Endothelial cell of umbilical vein (primary cell): ENCODE results near the gene DHX35. TPM values are rescaled to one million over a fixed set of nuclear protein-coding genes. Genes with fewer than 3 reads are reported as not detected.

Experiments
- BruUV-seq: library from RNA; stranded (reverse); fragments of 400-500 nt; replicated peaks from 2 replicates; lab custom pipeline; 2021; lab: Mats Ljungman, UMichigan
- CTCF ChIA-PET: fragments of 300-600, 350-600 bp; sonication (Branson Sonifier 250); formaldehyde crosslinking; loops from one replicate; lab custom pipeline; 2021; ENCODE audit warnings: antibody characterized with exemption, inconsistent platforms; lab: Charles Lee
- POLR2A ChIA-PET: fragments of 300-600, 350-600 bp; sonication (Branson Sonifier 250); formaldehyde crosslinking; loops from one replicate; lab custom pipeline; 2021; ENCODE audit warnings: antibody characterized with exemption, inconsistent platforms; lab: Charles Lee
- DNase-seq: peaks from one replicate; pipeline ENCODE4 v3.0.0-alpha.2; 2011; ENCODE audit warnings: low read depth, low spot score
- FAIRE-seq: peaks from 2 replicates; lab custom pipeline; 2011; peaks lifted over from hg19 to GRCh38; lab: Jason Lieb, UNC
- H2AFZ ChIP-seq: 2 replicates; pipeline ENCODE4 v1.6.0; 2012; ENCODE audit warnings: low read depth, low read length, control low read depth, inconsistent platforms
- H3K27ac ChIP-seq: 2 replicates; pipeline ENCODE4 v1.5.1; 2011; ENCODE audit warnings: low read depth, mild to moderate bottlenecking, control low read depth, low read length, moderate library complexity; ENCODE audit not compliant: insufficient read depth
- H3K27me3 ChIP-seq, 2 experiments: 2 replicates each; pipeline versions ENCODE4 v1.6.0 to v1.6.1; 2011; ENCODE audit warnings: low read length in 2 of 2, mixed read lengths in 1 of 2; ENCODE audit not compliant: control insufficient read depth in 2 of 2, insufficient read depth in 2 of 2
- H3K36me3 ChIP-seq, 2 experiments: 2 replicates in 1 of 2; 3 replicates in 1 of 2; pipeline ENCODE4 v1.5.1; 2011; ENCODE audit warnings: low read length in 2 of 2, mild to moderate bottlenecking in 1 of 2, moderate library complexity in 1 of 2; ENCODE audit not compliant: control insufficient read depth in 2 of 2, insufficient read depth in 2 of 2; ENCODE audit errors: extremely low read depth in 1 of 2
- H3K4me1 ChIP-seq: 3 replicates; pipeline ENCODE4 v1.5.1; 2011; ENCODE audit warnings: mild to moderate bottlenecking, low read length; ENCODE audit not compliant: control insufficient read depth, insufficient read depth; ENCODE audit errors: extremely low read depth
- H3K4me2 ChIP-seq: 2 replicates; pipeline ENCODE4 v1.6.1; 2011; ENCODE audit warnings: low read length, control low read depth, mixed read lengths; ENCODE audit not compliant: insufficient read depth
- H3K4me3 ChIP-seq, 3 experiments: fragments of 200-600 bp in 1 of 3; sonication (generic), shearing (Covaris generic) in 1 of 3; replicated peaks in 1 of 3; 2 replicates each; pipeline ENCODE4 v1.5.1; 2011 to 2016; ENCODE audit warnings: control low read depth in 3 of 3, low read length in 3 of 3, mild to moderate bottlenecking in 2 of 3, inconsistent platforms in 1 of 3, low read depth in 1 of 3, moderate library complexity in 1 of 3; ENCODE audit not compliant: insufficient read depth in 1 of 3
- H3K79me2 ChIP-seq: 2 replicates; pipeline ENCODE4 v1.6.0; 2012; ENCODE audit warnings: low read length, inconsistent platforms; ENCODE audit not compliant: control insufficient read depth, insufficient read depth
- H3K9ac ChIP-seq: replicated peaks from 2 replicates; pipeline ENCODE3; 2011; ENCODE audit warnings: low read length, control low read depth; ENCODE audit not compliant: insufficient read depth; ENCODE audit errors: extremely low read depth
- H3K9me1 ChIP-seq: replicated peaks from 3 replicates; pipeline ENCODE4 v1.6.0; 2011; ENCODE audit warnings: mild to moderate bottlenecking, low read length; ENCODE audit not compliant: control insufficient read depth, insufficient read depth; ENCODE audit errors: extremely low read depth
- H3K9me3 ChIP-seq: replicated peaks from 2 replicates; pipeline ENCODE4 v1.5.1; 2012; ENCODE audit warnings: low read length, inconsistent platforms; ENCODE audit not compliant: control insufficient read depth, insufficient read depth
- H4K20me1 ChIP-seq: replicated peaks from 2 replicates; pipeline ENCODE3; 2011; ENCODE audit warnings: mild to moderate bottlenecking, low read length; ENCODE audit not compliant: control insufficient read depth, insufficient read depth; ENCODE audit errors: extremely low read depth
- EZH2 ChIP-seq: IDR thresholded peaks from 2 replicates; pipeline ENCODE4 v1.6.1; 2012; ENCODE audit warnings: borderline replicate concordance, low read depth, mild to moderate bottlenecking, moderate library complexity, low read length, inconsistent platforms; ENCODE audit not compliant: severe bottlenecking
- FOS ChIP-seq: IDR thresholded peaks from 2 replicates; pipeline ENCODE4 v1.6.1; 2011; ENCODE audit warnings: mild to moderate bottlenecking, low read length, moderate library complexity, borderline replicate concordance; ENCODE audit not compliant: insufficient read depth
- GATA2 ChIP-seq: IDR thresholded peaks from 2 replicates; pipeline ENCODE4 v1.7.0; 2011; ENCODE audit warnings: low read depth, mild to moderate bottlenecking, moderate library complexity, mixed read lengths, low read length; ENCODE audit not compliant: insufficient read length, insufficient read depth
- JUN ChIP-seq: IDR thresholded peaks from 2 replicates; pipeline ENCODE4 v1.6.1; 2011; ENCODE audit warnings: borderline replicate concordance, low read depth; ENCODE audit not compliant: insufficient read length, insufficient read depth
- MAX ChIP-seq: IDR thresholded peaks from 2 replicates; pipeline ENCODE4 v1.6.1; 2011; ENCODE audit not compliant: insufficient read depth, insufficient read length
- MYC ChIP-seq: IDR thresholded peaks from one replicate; pipeline ENCODE4 v1.6.1; 2011; ENCODE audit warnings: mild to moderate bottlenecking, low read depth, low read length
- POLR2A ChIP-seq: IDR thresholded peaks from 2 replicates; pipeline ENCODE4 v1.6.1; 2012; ENCODE audit warnings: low read depth, mild to moderate bottlenecking, control low read depth, low read length
- POLR2AphosphoS5 ChIP-seq: IDR thresholded peaks from 2 replicates; pipeline ENCODE4 v1.6.1; 2012; ENCODE audit warnings: low read depth, mild to moderate bottlenecking, control low read depth, low read length, moderate library complexity; ENCODE audit not compliant: insufficient read depth
- dilution Hi-C: fragments of 300-500 bp; cut with MboI; formaldehyde crosslinking; loops from one replicate; pipeline ENCODE4 v1.15.0; 2019; ENCODE audit warnings: low sequenced_read_pairs; ENCODE audit not compliant: extremely low pct_ligation_motif_present
- intact Hi-C: fragments of 100-400 bp; cut with micrococcal nuclease; formaldehyde crosslinking; loops from one replicate; pipeline ENCODE4 v1.10.0; 2022
- polyA plus RNA-seq, 4 experiments: library from polyadenylated mRNA; depleted of rRNA in 3 of 4; stranded (reverse) in 3 of 4; unstranded in 1 of 4; fragments of >200 nt; gene quantifications; 2 replicates each; pipeline versions ENCODE4 v1.2.1 to v1.2.3, GENCODE V29; 2011 to 2012; ENCODE audit warnings: missing spikeins in 1 of 4
- total RNA-seq: library from RNA; stranded (reverse); gene quantifications from 2 replicates; pipeline ENCODE4 v1.2.3, GENCODE V29; 2021
- TF ChIP-seq, protein P1 (sequence below), 2 donors: IDR thresholded peaks; 1 replicate in 1 of 2; 2 replicates in 1 of 2; pipeline ENCODE4 v1.5.1; 2011; ENCODE audit warnings: low read length in 2 of 2, mild to moderate bottlenecking in 2 of 2, moderate library complexity in 2 of 2, control low read depth in 1 of 2, inconsistent platforms in 1 of 2, low read depth in 1 of 2; ENCODE audit not compliant: insufficient read depth in 1 of 2; ENCODE audit errors: extremely low read depth in 1 of 2

The DHX35 gene
- total and polyA plus RNA-seq, 2 donors (not counting 3 experiments of a cell fraction or from before 2014, with no cell fraction given): 10.0 to 13.0 TPM

DNA sequence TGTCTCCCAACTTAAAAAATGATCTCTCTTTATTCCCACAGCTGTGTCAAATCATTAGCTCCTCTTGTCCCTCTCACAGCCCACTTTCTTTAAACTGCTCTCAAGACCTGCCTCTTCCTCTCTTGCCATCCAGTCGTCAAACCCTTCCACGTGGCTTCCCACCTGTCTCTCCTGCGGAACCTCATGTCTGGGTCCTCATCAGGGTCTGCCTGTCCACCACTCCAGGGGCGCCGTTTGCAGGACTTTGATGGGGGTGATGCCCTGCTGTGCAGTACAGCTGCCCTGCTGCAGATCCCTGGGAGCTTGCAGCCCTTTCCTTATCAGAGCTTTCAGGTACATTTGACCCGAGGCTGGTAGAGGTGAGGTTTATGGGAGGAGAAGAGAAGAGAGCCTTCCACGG, 114.8 kb downstream of the DHX35 start:
- FAIRE-seq (no peak), DNase-seq (no peak)
- POLR2A ChIA-PET: no interaction called here
- Histone ChIP-seq H3K4me1 (no peaks in the 10 kb centered on the region), H3K4me2 (no peak overlapping the region), H3K4me3 (no peak overlapping the region), H3K9ac (no peak overlapping the region), H2AFZ (no peak overlapping the region), H3K27me3 (peaks cover 8 to 9% of the 10 kb centered on the region in 2 experiments), H3K36me3 (no peaks in the 10 kb centered on the region), H3K9me3 (no peaks in the 10 kb centered on the region), H3K79me2 (no peaks in the 10 kb centered on the region), H4K20me1 (no peaks in the 10 kb centered on the region), H3K27ac (no peak overlapping the region), H3K9me1 (no peaks in the 10 kb centered on the region)
- TF ChIP-seq MYC (no peak), EZH2 (no peak), GATA2 (no peak), POLR2A (no peak), JUN (no peak), MAX (no peak), FOS (no peak), POLR2AphosphoS5 (no peak)
- TF ChIP-seq, protein P1, sequence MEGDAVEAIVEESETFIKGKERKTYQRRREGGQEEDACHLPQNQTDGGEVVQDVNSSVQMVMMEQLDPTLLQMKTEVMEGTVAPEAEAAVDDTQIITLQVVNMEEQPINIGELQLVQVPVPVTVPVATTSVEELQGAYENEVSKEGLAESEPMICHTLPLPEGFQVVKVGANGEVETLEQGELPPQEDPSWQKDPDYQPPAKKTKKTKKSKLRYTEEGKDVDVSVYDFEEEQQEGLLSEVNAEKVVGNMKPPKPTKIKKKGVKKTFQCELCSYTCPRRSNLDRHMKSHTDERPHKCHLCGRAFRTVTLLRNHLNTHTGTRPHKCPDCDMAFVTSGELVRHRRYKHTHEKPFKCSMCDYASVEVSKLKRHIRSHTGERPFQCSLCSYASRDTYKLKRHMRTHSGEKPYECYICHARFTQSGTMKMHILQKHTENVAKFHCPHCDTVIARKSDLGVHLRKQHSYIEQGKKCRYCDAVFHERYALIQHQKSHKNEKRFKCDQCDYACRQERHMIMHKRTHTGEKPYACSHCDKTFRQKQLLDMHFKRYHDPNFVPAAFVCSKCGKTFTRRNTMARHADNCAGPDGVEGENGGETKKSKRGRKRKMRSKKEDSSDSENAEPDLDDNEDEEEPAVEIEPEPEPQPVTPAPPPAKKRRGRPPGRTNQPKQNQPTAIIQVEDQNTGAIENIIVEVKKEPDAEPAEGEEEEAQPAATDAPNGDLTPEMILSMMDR (IDR thresholded peaks at IDR 0.05; ENCODE audit: extremely low read depth in 1 of 2, insufficient read depth in 1 of 2, low read depth in 1 of 2, low read length in 2 of 2): no peak
- dilution Hi-C loops: no loop called here
- no TSS peak for BruUV-seq
- intact Hi-C loops: no loop called here
- CTCF ChIA-PET: interaction anchor here (4.7 kb wide), 1 partner anchor 27 kb away, joined by 52 read pairs; no protein-coding TSS in a partner anchor
